GM21423 (cell line): ENCODE data around the gene ARSG.
A peak's percentile ranks its signal among the peaks of the same experiment; 100 is the strongest.
"Not testable (repeated sequence)": the region's sequence is repeated elsewhere in the genome, so short reads cannot be mapped to it uniquely, and the experiment has no call there.

ENCODE experiments used
- ATAC-seq: cut with Tn5 transposase; IDR thresholded peaks from one replicate; pipeline ENCODE4 v1.9.1; 2021; ENCODE audit warnings: mild to moderate bottlenecking, moderate library complexity; ENCODE audit not compliant: unreplicated experiment

Gene ARSG

GRCh38 chr17:68326681-68327080 is 35.4 kb downstream of the ARSG start:
- ATAC-seq, result no peak

- ATAC-seq, result no peak
Observed at GRCh38 chr17:68327823-68328557, 36.7 kb downstream of the ARSG start.

DNA sequence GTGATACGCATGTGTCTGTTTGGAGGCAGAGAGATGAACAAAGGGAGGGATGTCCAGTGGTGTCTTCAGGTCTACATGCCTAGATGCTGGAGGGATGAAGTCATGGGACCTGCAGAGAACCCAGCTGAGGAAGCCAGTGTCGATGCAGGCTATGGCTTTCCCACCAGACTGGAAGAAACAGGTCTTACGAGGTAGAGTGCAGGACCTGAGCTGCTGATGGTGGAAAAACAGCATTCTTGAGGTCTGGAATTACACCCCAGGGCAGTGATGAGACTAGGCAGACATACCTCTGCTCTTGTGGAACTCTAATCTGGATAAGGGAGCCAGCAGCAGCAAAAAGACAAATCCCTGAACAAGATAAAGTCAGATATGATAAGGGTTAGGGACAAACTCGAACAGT is 37.4 kb downstream of the ARSG start:
- no peak for ATAC-seq

- ATAC-seq, result no peak
Observed at GRCh38 chr17:68329331-68329730, 38.0 kb downstream of the ARSG start.

GRCh38 chr17:68331932-68332331 is 40.6 kb downstream of the ARSG start:
- ATAC-seq, result not testable (repeated sequence)

DNA sequence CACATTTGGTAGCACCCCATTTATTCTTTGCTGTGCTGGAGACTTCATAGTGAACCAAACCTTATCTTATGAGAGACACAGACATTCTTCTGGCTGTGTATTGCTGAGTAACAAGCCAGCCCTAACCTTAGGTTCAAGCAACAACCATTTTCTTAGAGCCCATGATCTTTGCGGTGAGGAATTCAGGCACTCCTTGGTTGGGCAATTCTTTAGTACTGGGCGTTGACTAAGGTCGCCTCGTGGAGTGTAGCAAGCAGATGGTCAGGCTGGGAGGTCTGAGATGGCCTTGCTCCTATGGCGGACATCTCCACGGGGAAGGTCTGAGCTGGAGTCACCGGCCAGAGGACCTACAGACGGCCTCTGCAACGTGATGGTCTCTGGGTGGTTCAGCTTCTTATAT is 43.1 kb downstream of the ARSG start:
- ATAC-seq, result no peak

DNA sequence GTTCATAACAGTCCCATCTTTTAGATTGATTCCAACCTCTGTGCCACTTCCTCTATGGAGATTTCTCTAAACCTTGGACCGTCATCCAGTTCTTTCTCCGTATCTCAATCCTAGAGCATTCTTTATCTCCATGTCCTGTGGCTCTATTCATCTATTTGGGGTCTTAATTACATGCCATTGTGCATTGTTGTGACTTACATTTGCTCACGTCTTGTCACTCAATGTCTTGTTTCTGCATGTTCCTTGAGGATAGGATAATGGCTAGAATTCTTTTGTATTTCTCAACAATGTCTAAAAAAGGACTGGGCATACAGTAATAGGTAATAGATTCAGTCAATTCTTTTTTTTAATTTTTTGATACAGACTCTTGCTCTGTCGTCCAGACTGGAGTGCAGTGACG is 50.2 kb downstream of the ARSG start:
- ATAC-seq, result no peak

DNA sequence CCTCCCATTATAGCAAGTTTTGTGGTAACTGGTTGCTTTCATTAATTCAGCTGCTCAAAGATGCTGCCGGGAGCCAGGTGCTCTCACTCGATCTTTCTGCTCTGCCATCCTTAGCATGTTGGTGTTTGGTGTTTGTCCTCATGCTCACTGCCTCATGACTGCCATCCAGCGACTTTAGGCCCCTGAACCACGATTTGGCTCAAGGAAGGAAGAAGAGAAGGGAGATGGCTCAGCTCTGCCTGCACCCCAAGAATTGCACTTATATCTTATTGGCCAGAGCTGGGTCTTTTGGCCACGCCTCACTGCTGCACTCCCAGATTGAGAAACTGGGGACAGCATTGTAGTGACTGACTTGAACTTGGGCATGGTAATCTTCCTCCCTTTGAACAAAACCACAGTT is 52.7 kb downstream of the ARSG start:
- no peak for ATAC-seq

- ATAC-seq, result no peak
Observed at GRCh38 chr17:68344701-68345136, 53.4 kb downstream of the ARSG start.

DNA sequence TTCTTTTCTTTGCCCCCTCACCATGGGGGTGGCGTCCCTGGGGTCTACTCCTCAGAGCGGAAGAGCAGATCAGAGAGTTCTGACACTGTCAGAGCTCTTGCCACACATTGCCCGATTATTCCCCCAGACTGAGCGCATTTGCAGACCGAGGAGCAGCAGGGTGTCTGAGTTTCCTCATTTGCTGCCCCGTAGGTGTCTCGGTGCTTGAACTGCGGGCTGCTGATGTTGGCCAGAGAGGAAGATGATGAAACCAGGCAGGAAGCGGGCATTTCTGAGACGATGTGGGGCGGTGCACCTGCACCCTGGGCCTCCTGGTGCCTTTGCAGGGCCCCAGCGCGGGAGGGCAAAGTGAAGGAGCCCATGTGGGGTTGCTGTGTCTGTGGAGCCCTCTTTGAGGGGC is 55.2 kb downstream of the ARSG start:
- ATAC-seq, result peak; percentile 87

DNA sequence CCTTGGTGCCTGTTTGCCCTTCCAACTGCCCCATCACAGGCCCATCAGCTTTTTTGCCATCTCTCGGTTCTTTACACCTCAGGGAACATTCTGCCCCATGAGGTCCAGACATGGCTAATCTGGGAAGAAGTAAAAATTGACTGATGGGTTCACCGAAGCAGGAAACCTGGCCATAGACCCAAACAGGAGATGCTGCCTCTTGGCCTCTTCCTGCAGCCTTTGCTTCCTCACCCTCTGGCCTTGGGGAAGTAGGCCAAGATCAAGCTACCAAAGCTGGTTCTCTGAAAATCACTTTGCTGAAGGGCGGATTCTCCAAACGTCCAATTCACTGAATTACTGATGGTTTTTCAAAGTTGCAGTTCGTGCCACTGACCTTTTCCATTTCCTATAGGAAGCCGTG is 56.1 kb downstream of the ARSG start:
- ATAC-seq, result no peak

DNA sequence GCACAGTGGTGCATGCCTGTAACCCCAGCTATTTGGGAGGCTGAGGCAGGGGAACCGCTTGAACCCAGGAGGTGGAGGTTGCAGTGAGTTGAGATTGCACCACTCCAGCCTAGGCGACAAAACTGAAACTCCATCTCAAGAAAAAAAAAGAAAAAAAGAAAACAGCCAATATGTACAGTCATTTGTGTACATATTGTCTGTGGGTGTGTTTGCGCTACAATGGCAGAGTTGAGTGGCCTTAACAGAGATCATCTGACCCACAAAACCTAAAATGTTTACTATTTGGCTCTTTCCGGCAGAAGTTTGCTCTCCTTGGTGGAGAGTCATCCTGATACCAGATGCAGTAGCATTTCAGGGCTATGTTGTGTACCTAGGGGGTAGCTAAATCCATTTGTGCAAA is 57.9 kb downstream of the ARSG start:
- ATAC-seq, result no peak

GRCh38 chr17:68351395-68351794 is 60.1 kb downstream of the ARSG start:
- no peak for ATAC-seq

DNA sequence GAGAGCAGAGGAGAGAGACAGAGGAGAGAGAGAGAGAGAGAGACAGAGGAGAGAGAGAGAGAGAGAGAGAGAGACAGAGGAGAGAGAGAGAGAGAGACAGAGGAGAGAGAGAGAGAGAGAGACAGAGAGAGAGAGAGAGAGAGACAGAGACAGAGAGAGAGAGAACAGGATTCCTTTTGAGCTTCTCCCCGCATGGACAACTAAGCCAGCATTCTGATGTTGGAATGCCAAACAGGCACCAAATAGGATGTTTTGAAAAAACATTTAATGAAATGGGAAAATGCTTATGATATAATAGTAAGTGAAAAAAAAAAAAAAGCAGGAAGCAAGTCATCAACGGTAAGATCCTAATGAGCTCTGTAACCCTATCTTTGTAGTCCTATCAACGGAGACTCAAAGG is 60.7 kb downstream of the ARSG start:
- ATAC-seq, result no peak

DNA sequence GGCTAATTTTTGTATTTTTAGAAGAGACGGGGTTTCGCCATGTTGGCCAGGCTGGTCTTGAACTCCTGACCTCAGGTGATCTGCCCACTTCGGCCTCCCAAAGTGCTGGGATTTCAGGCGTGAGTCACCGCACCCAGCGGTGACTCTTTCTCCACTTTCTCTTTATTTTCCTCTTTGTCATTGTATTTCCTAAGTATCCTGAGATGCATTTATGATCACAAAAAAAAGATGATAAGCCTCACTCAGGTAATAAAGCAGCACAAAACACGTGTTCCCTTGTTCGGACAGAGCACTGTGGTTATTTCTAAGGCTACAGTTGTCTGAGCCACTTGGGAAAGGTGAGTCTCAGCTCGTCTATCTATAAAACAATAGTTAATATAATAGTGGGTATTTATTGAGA is 61.4 kb downstream of the ARSG start:
- ATAC-seq, result not testable (repeated sequence)

GRCh38 chr17:68353111-68353521 is 61.8 kb downstream of the ARSG start:
- ATAC-seq, result no peak

DNA sequence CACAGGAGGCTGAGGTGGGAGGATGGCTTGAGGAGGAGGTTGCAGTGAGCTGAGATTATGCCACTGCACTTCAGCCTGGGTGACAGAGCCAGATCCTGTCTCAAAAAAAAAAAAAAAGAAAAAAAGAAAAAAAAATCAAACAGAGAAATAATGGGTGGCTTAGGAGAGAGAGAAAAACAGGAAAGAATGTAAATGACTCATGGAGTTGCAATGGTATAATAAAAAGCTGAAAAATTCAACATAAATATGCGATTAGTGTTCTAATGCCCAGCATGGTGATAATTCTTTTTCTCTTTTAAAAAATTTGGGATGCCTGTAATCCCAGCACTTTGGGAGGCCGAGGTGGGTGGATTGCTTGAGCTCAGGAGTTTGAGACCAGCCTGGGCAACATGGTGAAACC is 63.0 kb downstream of the ARSG start:
- not testable (repeated sequence) for ATAC-seq

- not testable (repeated sequence) for ATAC-seq
Observed at GRCh38 chr17:68355108-68355507, 63.8 kb downstream of the ARSG start.

GRCh38 chr17:68356520-68356919 is 65.2 kb downstream of the ARSG start:
- peak; percentile 85 for ATAC-seq

- ATAC-seq, result peak; percentile 7
Observed at GRCh38 chr17:68356949-68357455, 65.7 kb downstream of the ARSG start.

DNA sequence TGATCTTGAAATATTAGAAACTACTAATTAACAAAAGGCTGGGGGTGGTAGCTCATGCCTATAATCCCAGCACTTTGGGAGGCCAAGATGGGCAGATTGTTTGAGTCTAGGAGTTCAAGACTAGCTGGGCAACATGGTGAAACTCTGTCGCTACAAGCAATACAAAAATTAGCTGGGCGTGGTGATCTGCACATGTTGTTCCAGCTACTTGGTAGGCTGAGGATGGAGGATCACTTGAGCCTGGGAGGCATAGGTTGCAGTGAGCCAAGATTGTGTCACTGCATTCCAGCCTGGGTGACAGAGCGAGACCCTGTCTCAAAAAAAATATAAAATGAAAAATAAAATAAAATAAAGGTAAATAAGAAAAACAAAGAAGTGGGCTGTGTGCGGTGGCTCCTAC is 66.6 kb downstream of the ARSG start:
- ATAC-seq, result no peak

- ATAC-seq, result no peak
Observed at GRCh38 chr17:68359791-68360535, 68.7 kb downstream of the ARSG start.
